Immature natural killer cell (primary cell): ENCODE measurements around the gene PSMB10. TPM values are rescaled to one million over a fixed set of nuclear protein-coding genes. Genes with fewer than 3 reads are reported as not detected.

Experiments used
- DNase-seq, 3 donors: peaks; one replicate each; pipeline ENCODE4 v3.0.0; 2022; ENCODE audit warnings: mixed read lengths in 1 of 3
- H3K27ac Mint-ChIP-seq, 6 donors: one replicate each; pipeline ENCODE4 v1.8.0; 2020; ENCODE audit warnings: mixed read lengths in 6 of 6, mild to moderate bottlenecking in 5 of 6, inconsistent platforms in 4 of 6, moderate library complexity in 3 of 6
- H3K27me3 Mint-ChIP-seq, 3 donors: one replicate each; pipeline ENCODE4 v1.8.0; 2020 to 2021; ENCODE audit warnings: low read depth in 3 of 3, mild to moderate bottlenecking in 3 of 3, mixed read lengths in 3 of 3, moderate library complexity in 3 of 3, inconsistent platforms in 1 of 3
- H3K36me3 Mint-ChIP-seq, 3 donors: one replicate each; pipeline ENCODE4 v1.8.0; 2020; ENCODE audit warnings: mixed read lengths in 3 of 3, inconsistent platforms in 2 of 3, mild to moderate bottlenecking in 2 of 3
- H3K4me1 Mint-ChIP-seq, 2 donors: one replicate each; pipeline ENCODE4 v1.8.0; 2020; ENCODE audit warnings: inconsistent platforms in 2 of 2, mild to moderate bottlenecking in 2 of 2, mixed read lengths in 2 of 2, moderate library complexity in 1 of 2
- H3K4me3 Mint-ChIP-seq, 5 donors: one replicate each; pipeline ENCODE4 v1.8.0; 2020; ENCODE audit warnings: mild to moderate bottlenecking in 5 of 5, mixed read lengths in 5 of 5, inconsistent platforms in 3 of 5, moderate library complexity in 3 of 5
- H3K9me3 Mint-ChIP-seq, 6 donors: one replicate each; pipeline ENCODE4 v1.8.0; 2020; ENCODE audit warnings: mild to moderate bottlenecking in 6 of 6, mixed read lengths in 6 of 6, inconsistent platforms in 4 of 6, moderate library complexity in 3 of 6
- polyA plus RNA-seq, 3 donors: library from polyadenylated mRNA; unstranded; fragments of 300-500 nt; fragmentation: Illumina TruSeq; gene quantifications; one replicate each; pipeline ENCODE4 v1.2.3, GENCODE V29; 2021

PSMB10 gene
- polyA plus RNA-seq, 3 donors from 2014 or later: 893 to 1,468 (median 1,114) TPM

GRCh38 chr16:67897231-67897630, 39.4 kb downstream of the PSMB10 start:
- no peaks in the 10 kb centered on the region for H3K9me3 Mint-ChIP-seq
- peak overlapping the region in 3 of 6 donors; percentile 9 to 43 (median 38) for H3K27ac Mint-ChIP-seq
- H3K4me3 Mint-ChIP-seq: no peak overlapping the region
- DNase-seq: no peak
- H3K4me1 Mint-ChIP-seq: peaks cover 38 to 48% of the 10 kb centered on the region in 2 donors
- no peaks in the 10 kb centered on the region for H3K36me3 Mint-ChIP-seq
- peaks cover 0 to 2% (median 0%) of the 10 kb centered on the region in 3 donors for H3K27me3 Mint-ChIP-seq

GRCh38 chr16:67893743-67894399, 42.8 kb downstream of the PSMB10 start:
- Mint-ChIP-seq H3K27me3 (peaks cover 0 to 2% (median 0%) of the 10 kb centered on the region in 3 donors), H3K4me3 (peak overlapping the region; percentile 89 to 95 (median 93)), H3K4me1 (peaks cover 38 to 40% of the 10 kb centered on the region in 2 donors), H3K9me3 (no peaks in the 10 kb centered on the region), H3K27ac (peak overlapping the region; percentile 93 to 98 (median 95)), H3K36me3 (no peaks in the 10 kb centered on the region)
- DNase-seq: no peak

GRCh38 chr16:67892899-67893742, 43.5 kb downstream of the PSMB10 start, which contains the start of gene PSKH1:
PSKH1 (plus strand) TSS chr16:67893254; CDS start chr16:67908750, 15,496 bp downstream.
- DNase-seq: peak; percentile 87 to 91 (median 91)
- H3K27me3 Mint-ChIP-seq: peaks cover 0 to 2% (median 0%) of the 10 kb centered on the region in 3 donors
- H3K9me3 Mint-ChIP-seq: no peaks in the 10 kb centered on the region
- H3K4me1 Mint-ChIP-seq: peaks cover 38% of the 10 kb centered on the region in 2 donors
- H3K27ac Mint-ChIP-seq: peak within 1 kb of the TSS; percentile 93 to 98 (median 95)
- no peaks in the 10 kb centered on the region for H3K36me3 Mint-ChIP-seq
- peak within 1 kb of the TSS; percentile 89 to 96 (median 93) for H3K4me3 Mint-ChIP-seq

GRCh38 chr16:67892375-67892774, 44.3 kb downstream of the PSMB10 start:
- no peak for DNase-seq
- Mint-ChIP-seq H3K4me3 (peak overlapping the region; percentile 89 to 96 (median 93)), H3K4me1 (peaks cover 37% of the 10 kb centered on the region in 2 donors), H3K36me3 (no peaks in the 10 kb centered on the region), H3K27me3 (peaks cover 0 to 2% (median 0%) of the 10 kb centered on the region in 3 donors), H3K9me3 (no peaks in the 10 kb centered on the region), H3K27ac (peak overlapping the region; percentile 93 to 96 (median 94))

- no peak overlapping the region for H3K4me3 Mint-ChIP-seq
- no peak overlapping the region for H3K27ac Mint-ChIP-seq
- H3K4me1 Mint-ChIP-seq: peaks cover 7 to 10% of the 10 kb centered on the region in 2 donors
- no peaks in the 10 kb centered on the region for H3K9me3 Mint-ChIP-seq
- no peaks in the 10 kb centered on the region for H3K27me3 Mint-ChIP-seq
- DNase-seq: no peak
- peaks cover 0 to 6% (median 5%) of the 10 kb centered on the region in 3 donors for H3K36me3 Mint-ChIP-seq
These were observed 48.3 kb downstream of the PSMB10 start for GRCh38 chr16:67888331-67888730.

GRCh38 chr16:67886387-67886786, 50.3 kb downstream of the PSMB10 start:
- H3K36me3 Mint-ChIP-seq: peaks cover 0 to 17% (median 10%) of the 10 kb centered on the region in 3 donors
- H3K4me3 Mint-ChIP-seq: no peak overlapping the region
- DNase-seq: no peak
- no peaks in the 10 kb centered on the region for H3K4me1 Mint-ChIP-seq
- peaks cover 0 to 2% (median 0%) of the 10 kb centered on the region in 3 donors for H3K27me3 Mint-ChIP-seq
- no peaks in the 10 kb centered on the region for H3K9me3 Mint-ChIP-seq
- H3K27ac Mint-ChIP-seq: no peak overlapping the region

- Mint-ChIP-seq H3K36me3 (peaks cover 0 to 17% (median 10%) of the 10 kb centered on the region in 3 donors), H3K4me1 (no peaks in the 10 kb centered on the region), H3K4me3 (no peak overlapping the region), H3K27me3 (peaks cover 0 to 2% (median 0%) of the 10 kb centered on the region in 3 donors), H3K27ac (no peak overlapping the region), H3K9me3 (no peaks in the 10 kb centered on the region)
- DNase-seq: no peak
These were observed 50.7 kb downstream of the PSMB10 start for GRCh38 chr16:67885976-67886375.

- no peak for DNase-seq
- H3K27me3 Mint-ChIP-seq: peaks cover 0 to 2% (median 0%) of the 10 kb centered on the region in 3 donors
- H3K36me3 Mint-ChIP-seq: peaks cover 0 to 17% (median 10%) of the 10 kb centered on the region in 3 donors
- no peak overlapping the region for H3K27ac Mint-ChIP-seq
- no peaks in the 10 kb centered on the region for H3K4me1 Mint-ChIP-seq
- no peaks in the 10 kb centered on the region for H3K9me3 Mint-ChIP-seq
- no peak overlapping the region for H3K4me3 Mint-ChIP-seq
These were observed 51.1 kb downstream of the PSMB10 start for GRCh38 chr16:67885545-67885944.

- H3K27me3 Mint-ChIP-seq: peaks cover 0 to 2% (median 0%) of the 10 kb centered on the region in 3 donors
- H3K4me1 Mint-ChIP-seq: no peaks in the 10 kb centered on the region
- H3K36me3 Mint-ChIP-seq: peaks cover 0 to 21% (median 10%) of the 10 kb centered on the region in 3 donors
- no peak for DNase-seq
- H3K9me3 Mint-ChIP-seq: no peaks in the 10 kb centered on the region
- H3K27ac Mint-ChIP-seq: no peak within 1 kb of the TSS
- no peak within 1 kb of the TSS for H3K4me3 Mint-ChIP-seq
These were observed 52.0 kb downstream of the PSMB10 start, which contains the start of gene NRN1L for GRCh38 chr16:67884684-67885083. NRN1L (plus strand) TSS chr16:67884885; CDS start chr16:67884904, 19 bp downstream.

Other genes starting within 250 kb of the PSMB10 start
- gene GFOD2, start 217.5 kb downstream of the PSMB10 start, polyA plus RNA-seq: 1 to 10 TPM; 6.2 to 9.7 (median 7.4) TPM
- 10 to 100 TPM in 1 of 3 donors, 1 to 10 TPM in 2; 2.6 to 12.4 (median 7.9) TPM for gene RANBP10, start 130.3 kb downstream of the PSMB10 start, polyA plus RNA-seq
- gene TSNAXIP1, start 130.0 kb downstream of the PSMB10 start, polyA plus RNA-seq: not detected
- gene THAP11, start 94.5 kb downstream of the PSMB10 start, polyA plus RNA-seq: 100 to 1,000 TPM; 102 to 129 (median 117) TPM
- 100 to 1,000 TPM; 115 to 157 (median 130) TPM for gene NUTF2, start 89.9 kb downstream of the PSMB10 start, polyA plus RNA-seq
- gene CENPT, start 89.2 kb downstream of the PSMB10 start, polyA plus RNA-seq: 10 to 100 TPM in 2 of 3 donors, 1 to 10 TPM in 1; 9.3 to 15.0 (median 12.4) TPM
- gene EDC4, start 63.8 kb downstream of the PSMB10 start, polyA plus RNA-seq: 10 to 100 TPM; 14.2 to 26.0 (median 23.8) TPM
- under 1 TPM in 1 of 3 donors, not detected in 2; 0.91 TPM for gene NRN1L, start 52.0 kb downstream of the PSMB10 start, polyA plus RNA-seq
- gene PSKH1, start 43.6 kb downstream of the PSMB10 start, polyA plus RNA-seq: 10 to 100 TPM; 16.4 to 40.6 (median 21.7) TPM
- 1 to 10 TPM in 2 of 3 donors, under 1 TPM in 1; 0.59 to 2.9 (median 2.0) TPM for gene CTRL, start 5.0 kb downstream of the PSMB10 start, polyA plus RNA-seq
- gene LCAT, start 7.3 kb upstream of the PSMB10 start, polyA plus RNA-seq: 1 to 10 TPM in 1 of 3 donors, under 1 TPM in 1, not detected in 1; 0.14 to 1.3 TPM
- 10 to 100 TPM in 1 of 3 donors, 1 to 10 TPM in 2; 5.1 to 10.5 (median 6.6) TPM for gene SLC12A4, start 31.8 kb upstream of the PSMB10 start, polyA plus RNA-seq
- under 1 TPM in 1 of 3 donors, not detected in 2; 0.11 TPM for gene DPEP3, start 43.6 kb upstream of the PSMB10 start, polyA plus RNA-seq
- gene DPEP2, start 62.6 kb upstream of the PSMB10 start, polyA plus RNA-seq: 10 to 100 TPM; 45.5 to 62.6 (median 59.4) TPM
- not detected for gene DPEP2NB, start 79.1 kb upstream of the PSMB10 start, polyA plus RNA-seq
- gene DDX28, start 86.4 kb upstream of the PSMB10 start, polyA plus RNA-seq: 10 to 100 TPM; 45.3 to 59.4 (median 55.0) TPM
- 10 to 100 TPM in 2 of 3 donors, 1 to 10 TPM in 1; 9.3 to 23.7 (median 16.8) TPM for gene DUS2, start 86.4 kb upstream of the PSMB10 start, polyA plus RNA-seq
- gene NFATC3, start 148.5 kb upstream of the PSMB10 start, polyA plus RNA-seq: 100 to 1,000 TPM in 2 of 3 donors, 10 to 100 TPM in 1; 66.5 to 160 (median 119) TPM